IPS-20b (cell line): ENCODE data around the gene XNDC1N.

Source experiments
- H3K27ac ChIP-seq: one replicate; pipeline ENCODE4 v1.5.1; 2013; ENCODE audit warnings: low read length
- H3K27me3 ChIP-seq: 2 replicates; pipeline ENCODE4 v1.6.1; 2013; ENCODE audit warnings: mild to moderate bottlenecking, low read length, inconsistent platforms; ENCODE audit not compliant: insufficient read depth
- H3K36me3 ChIP-seq: 2 replicates; pipeline ENCODE4 v1.6.1; 2013; ENCODE audit warnings: low read depth, mild to moderate bottlenecking, inconsistent platforms, low read length, moderate library complexity; ENCODE audit not compliant: insufficient read depth
- H3K4me1 ChIP-seq: 2 replicates; pipeline ENCODE4 v1.6.1; 2013; ENCODE audit warnings: mild to moderate bottlenecking, control low read depth, inconsistent platforms, low read length, moderate library complexity; ENCODE audit not compliant: insufficient read depth
- H3K4me3 ChIP-seq: 2 replicates; pipeline ENCODE4 v1.5.1; 2013; ENCODE audit warnings: mild to moderate bottlenecking, low read length, inconsistent platforms
- H3K9ac ChIP-seq: 2 replicates; pipeline ENCODE4 v1.6.1; 2013; ENCODE audit warnings: low read depth, mild to moderate bottlenecking, inconsistent platforms, low read length, moderate library complexity
- H3K9me3 ChIP-seq: 2 replicates; pipeline ENCODE4 v1.6.1; 2013; ENCODE audit warnings: mild to moderate bottlenecking, low read depth, low read length, inconsistent platforms; ENCODE audit not compliant: insufficient read depth

Gene XNDC1N, protein sequence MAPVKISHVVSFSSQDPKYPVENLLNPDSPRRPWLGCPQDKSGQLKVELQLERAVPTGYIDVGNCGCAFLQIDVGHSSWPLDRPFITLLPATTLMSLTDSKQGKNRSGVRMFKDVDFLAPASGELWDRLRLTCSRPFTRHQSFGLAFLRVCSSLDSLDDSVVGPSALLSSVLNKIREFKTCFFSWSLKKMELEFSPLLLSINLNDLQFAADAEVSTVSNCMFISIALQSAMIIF

DNA sequence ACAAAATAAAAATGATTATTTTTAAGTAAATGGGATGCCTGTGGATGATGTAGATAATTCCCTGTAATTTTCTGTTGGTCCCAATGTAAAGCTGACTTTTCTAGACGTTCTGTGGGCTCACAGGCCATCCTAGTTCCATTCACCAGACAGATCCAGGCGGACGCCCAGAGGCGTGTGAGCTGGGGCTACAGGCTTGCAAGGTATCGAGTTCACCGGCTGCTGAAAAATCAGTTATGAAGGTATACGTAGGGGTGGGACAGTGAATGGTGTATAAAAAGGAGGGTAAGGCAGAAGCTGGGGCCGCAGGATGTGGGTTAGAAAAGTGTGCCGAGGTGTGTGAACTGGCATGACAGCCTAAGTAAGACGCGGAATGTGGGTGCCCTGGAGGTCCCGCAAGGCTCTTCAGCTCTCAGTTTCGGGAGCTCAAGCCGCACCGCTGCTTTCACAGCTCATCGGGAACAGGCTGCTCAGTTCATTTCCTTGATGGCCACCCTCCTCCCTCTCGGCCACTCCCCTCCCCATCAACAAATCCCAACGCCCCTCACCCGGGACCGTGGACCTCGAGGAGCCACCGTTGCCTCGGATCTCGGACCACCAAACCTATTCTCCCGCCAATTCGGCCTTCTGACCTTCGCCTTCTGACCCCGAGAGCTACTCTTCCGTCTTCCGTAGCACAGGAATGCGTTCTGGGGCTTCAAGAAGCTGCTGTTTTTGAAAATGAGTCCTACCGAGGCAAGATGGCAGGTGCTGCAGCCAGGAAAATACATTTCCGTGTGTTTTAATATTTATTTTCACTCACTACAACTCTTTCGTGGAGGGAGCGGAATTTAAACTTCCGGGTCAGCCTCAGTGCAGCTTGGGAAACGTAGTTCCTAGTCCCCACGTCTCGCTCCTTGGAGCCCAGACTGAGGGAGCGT, at the start of gene XNDC1N:
Gene XNDC1N (minus strand): TSS at position 775 of the 917 bp plus-strand sequence. CDS start 5,241 bp downstream, outside the sequence.
- H3K27ac ChIP-seq = peak within 1 kb of the TSS; percentile 96
- 0 out of 2 replicates have a peak, but pooled peaks cover 7% of the 10 kb centered on the region for H3K36me3 ChIP-seq
- no peaks in the 10 kb centered on the region for H3K27me3 ChIP-seq
- H3K9ac ChIP-seq = peak within 1 kb of the TSS; percentile 95
- peaks cover 5% of the 10 kb centered on the region; the same call in 1 of the 2 replicates for H3K4me1 ChIP-seq
- H3K4me3 ChIP-seq = peak within 1 kb of the TSS; percentile 81
- H3K9me3 ChIP-seq = no peaks in the 10 kb centered on the region

DNA sequence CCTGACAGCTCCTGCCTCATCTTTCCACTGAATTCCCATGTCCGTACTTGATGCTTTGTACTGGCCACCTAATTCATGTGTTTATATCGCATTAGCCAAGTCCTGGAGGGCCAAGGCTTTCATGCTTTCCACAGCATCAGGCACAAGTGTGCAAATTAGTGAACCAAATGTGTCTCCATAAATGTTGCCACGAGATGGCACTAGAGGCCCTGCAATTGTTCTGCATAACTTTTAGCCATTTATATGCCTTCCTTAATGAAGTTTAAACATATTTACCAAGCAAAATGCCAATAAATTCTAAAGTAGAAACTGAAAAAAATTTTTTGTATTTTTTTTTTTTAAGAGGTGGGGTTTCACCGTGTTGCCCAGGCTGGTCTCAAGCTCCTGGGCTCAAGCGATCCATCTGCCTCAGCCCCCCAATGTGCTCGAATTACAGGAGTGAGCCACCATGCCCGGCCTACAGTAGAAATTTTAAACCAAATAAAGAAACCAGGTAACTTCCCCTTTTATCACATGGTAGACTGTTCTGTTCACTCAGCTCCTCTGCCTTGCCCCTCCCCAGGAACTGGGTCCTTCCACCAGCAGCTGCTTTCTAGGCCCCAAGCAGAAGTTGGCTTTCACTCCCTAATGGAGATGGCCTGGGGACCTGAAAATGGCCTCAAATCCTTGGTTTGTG, 49.5 kb upstream of the XNDC1N start:
- no peak overlapping the region for H3K27ac ChIP-seq
- no peaks in the 10 kb centered on the region for H3K9me3 ChIP-seq
- peaks cover 38% of the 10 kb centered on the region for H3K36me3 ChIP-seq
- no peak overlapping the region for H3K9ac ChIP-seq
- H3K4me1 ChIP-seq = no peaks in the 10 kb centered on the region
- H3K27me3 ChIP-seq = no peaks in the 10 kb centered on the region
- H3K4me3 ChIP-seq = no peak overlapping the region

DNA sequence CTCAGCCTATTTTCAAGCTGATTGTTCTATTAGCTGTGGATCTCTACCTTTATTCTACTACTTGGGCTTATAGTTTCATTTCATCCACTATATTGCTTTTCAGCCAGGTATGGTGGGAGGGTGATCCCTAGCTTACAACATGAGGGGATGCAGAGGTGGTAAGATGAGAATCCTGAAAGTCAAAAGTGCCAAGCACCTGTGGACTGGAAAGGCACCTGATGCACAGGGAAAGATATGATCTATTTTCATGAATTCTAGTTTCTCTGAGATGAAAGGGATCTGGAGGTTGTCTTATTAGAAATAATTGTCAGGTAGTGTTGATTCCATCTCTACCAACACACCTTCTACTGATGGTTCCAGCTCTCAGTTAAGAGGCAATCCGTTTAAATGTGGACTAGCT, 48.7 kb upstream of the XNDC1N start:
- H3K27ac ChIP-seq = no peak overlapping the region
- peaks cover 39% of the 10 kb centered on the region for H3K36me3 ChIP-seq
- H3K9ac ChIP-seq = no peak overlapping the region
- H3K27me3 ChIP-seq = no peaks in the 10 kb centered on the region
- H3K4me1 ChIP-seq = no peaks in the 10 kb centered on the region
- no peak overlapping the region for H3K4me3 ChIP-seq
- no peaks in the 10 kb centered on the region for H3K9me3 ChIP-seq

DNA sequence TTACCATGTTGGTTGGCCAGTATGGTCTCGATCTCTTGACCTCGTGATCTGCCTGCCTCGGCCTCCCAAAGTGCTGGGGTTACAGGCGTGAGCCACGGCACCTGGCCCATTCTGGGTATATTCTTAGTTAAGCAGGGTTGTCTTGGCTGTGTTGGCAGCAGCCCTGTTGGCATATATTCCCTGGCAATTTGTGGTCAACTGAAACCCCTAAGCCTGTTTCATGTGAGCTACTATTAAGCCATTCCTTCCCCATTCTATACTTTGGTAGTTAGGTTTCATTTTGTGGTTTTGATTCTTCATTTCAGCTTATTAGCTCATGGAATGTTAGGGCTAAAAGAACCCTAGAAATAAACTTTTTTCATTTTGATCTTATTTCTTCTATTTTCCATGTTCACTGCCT, 48.2 kb upstream of the XNDC1N start:
- Histone ChIP-seq H3K9ac (no peak overlapping the region), H3K4me3 (no peak overlapping the region), H3K27ac (no peak overlapping the region), H3K36me3 (peaks cover 45% of the 10 kb centered on the region), H3K27me3 (no peaks in the 10 kb centered on the region), H3K4me1 (no peaks in the 10 kb centered on the region), H3K9me3 (no peaks in the 10 kb centered on the region)

DNA sequence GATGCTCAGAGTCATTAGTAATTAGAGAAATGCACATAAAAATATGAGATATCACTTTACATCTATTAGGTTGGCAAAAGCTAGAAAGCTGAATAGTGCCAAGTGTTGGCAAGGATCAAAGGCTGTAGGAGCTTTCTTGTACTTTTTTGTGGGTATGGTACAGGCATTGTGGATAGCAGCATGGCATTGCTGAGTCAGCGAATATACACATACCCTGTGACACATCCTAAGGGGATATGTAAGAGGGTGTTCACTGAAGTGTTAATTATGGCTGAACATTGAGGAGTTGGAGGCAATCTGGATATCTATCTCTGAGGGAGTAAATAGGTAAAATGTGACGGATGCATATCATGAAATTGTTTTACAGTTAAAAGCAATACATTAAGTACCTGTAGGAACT, 43.3 kb upstream of the XNDC1N start:
- H3K9me3 ChIP-seq = no peaks in the 10 kb centered on the region
- H3K36me3 ChIP-seq = peaks cover 55% of the 10 kb centered on the region
- H3K4me1 ChIP-seq = no peaks in the 10 kb centered on the region
- H3K27me3 ChIP-seq = no peaks in the 10 kb centered on the region
- no peak overlapping the region for H3K27ac ChIP-seq
- no peak overlapping the region for H3K9ac ChIP-seq
- no peak overlapping the region for H3K4me3 ChIP-seq

DNA sequence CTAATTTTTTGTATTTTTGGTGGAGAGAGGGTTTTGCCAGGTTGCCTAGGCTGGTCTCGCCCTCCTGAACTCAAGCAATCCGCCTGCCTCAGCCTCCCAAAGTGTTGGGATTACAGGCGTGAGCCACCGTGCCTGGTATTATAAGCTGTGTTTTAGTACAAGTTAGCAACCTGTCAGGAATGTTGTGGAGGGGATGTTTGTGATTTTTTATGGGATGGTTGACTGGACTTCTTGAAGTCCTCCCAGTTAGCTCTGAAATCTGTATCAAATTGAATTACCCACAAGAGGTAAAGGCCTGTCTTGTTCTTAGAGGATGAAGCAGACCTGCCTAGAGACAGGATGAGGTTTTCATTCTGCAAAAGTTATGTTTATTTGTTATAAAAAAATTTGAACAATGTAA, 36.2 kb upstream of the XNDC1N start:
- Histone ChIP-seq H3K27me3 (no peaks in the 10 kb centered on the region), H3K36me3 (peaks cover 49% of the 10 kb centered on the region), H3K9me3 (no peaks in the 10 kb centered on the region), H3K4me1 (no peaks in the 10 kb centered on the region), H3K4me3 (no peak overlapping the region), H3K27ac (no peak overlapping the region), H3K9ac (no peak overlapping the region)

DNA sequence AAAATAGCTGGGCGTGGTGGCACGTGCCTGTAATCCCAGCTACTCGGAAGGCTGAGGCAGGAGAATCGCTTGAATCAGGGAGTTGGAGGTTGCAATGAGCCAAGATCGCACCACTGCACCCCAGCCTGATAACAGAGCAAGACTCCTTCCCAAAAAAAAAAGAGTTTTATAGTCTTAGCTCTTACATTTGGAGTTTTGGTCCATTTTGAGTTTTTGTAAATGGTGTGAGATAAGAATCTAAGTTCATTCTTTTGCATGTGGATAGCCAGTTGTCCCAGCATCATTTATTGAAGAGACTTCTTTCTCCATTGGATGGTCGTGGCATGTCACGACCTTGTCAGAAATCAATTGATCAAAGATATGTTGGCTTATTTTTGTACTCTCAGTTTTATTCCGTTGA, 35.1 kb upstream of the XNDC1N start:
- no peaks in the 10 kb centered on the region for H3K4me1 ChIP-seq
- H3K27me3 ChIP-seq = no peaks in the 10 kb centered on the region
- H3K4me3 ChIP-seq = no peak overlapping the region
- H3K9me3 ChIP-seq = no peaks in the 10 kb centered on the region
- no peak overlapping the region for H3K27ac ChIP-seq
- H3K9ac ChIP-seq = no peak overlapping the region
- peaks cover 40% of the 10 kb centered on the region for H3K36me3 ChIP-seq

DNA sequence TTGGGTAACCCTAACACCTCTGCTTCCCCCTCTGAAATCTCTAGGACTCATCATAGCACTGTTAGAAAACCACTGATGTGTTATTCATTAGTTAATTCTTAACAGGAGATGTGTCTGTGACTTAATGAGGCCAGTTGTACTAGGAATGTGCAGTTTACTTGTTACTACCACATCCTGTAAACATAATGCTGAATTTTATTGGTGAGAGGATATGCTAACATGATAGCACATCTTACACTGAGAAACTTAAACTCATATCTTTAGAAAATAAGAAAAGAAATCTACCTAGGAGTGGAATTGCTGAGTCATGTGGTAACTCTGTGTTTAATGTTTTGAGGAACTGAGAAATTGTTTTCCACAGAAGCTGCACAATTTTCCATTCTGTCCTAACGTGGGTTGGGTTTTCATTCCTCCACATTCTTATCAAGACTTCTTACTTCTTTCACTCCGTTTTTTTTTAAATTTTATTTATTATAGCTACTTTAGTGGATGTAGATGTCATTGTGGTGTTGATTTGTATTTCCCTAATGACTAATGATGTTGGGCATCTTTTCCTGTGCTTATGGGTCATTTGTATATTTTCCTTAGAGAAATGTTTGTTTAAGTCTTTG, 34.1 kb upstream of the XNDC1N start:
- Histone ChIP-seq H3K36me3 (peaks cover 34% of the 10 kb centered on the region), H3K9ac (no peak overlapping the region), H3K4me1 (no peaks in the 10 kb centered on the region), H3K9me3 (no peaks in the 10 kb centered on the region), H3K27ac (no peak overlapping the region), H3K4me3 (no peak overlapping the region), H3K27me3 (no peaks in the 10 kb centered on the region)

DNA sequence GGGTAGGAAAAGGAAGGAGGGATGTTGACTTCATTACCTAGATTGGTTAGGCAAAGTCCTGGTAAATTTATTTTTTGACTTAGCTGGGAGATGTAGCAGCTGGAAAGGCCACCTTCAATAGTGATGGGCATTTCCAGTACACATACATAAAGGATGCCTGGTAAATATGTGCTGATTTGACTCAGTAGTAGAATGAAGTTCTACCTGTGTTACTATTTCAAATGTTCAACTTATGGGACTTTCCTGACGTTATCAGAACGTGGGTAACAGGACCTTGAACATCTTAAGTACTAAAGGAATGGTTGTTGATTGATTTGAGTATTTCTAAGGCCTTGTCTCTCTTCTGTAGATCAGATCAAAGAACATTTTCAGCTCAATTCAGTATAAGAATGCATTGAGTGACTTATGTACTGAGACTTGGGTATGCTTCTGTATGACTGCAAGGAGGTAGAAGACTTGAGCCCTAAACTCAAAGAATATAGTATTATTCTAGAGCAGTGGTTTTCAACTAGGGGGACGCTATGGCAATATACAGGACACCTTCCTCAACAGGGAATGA, 27.6 kb upstream of the XNDC1N start:
- Histone ChIP-seq H3K4me1 (no peaks in the 10 kb centered on the region), H3K9ac (no peak overlapping the region), H3K27ac (no peak overlapping the region), H3K4me3 (no peak overlapping the region), H3K9me3 (no peaks in the 10 kb centered on the region), H3K27me3 (no peaks in the 10 kb centered on the region), H3K36me3 (peaks cover 10% of the 10 kb centered on the region)

DNA sequence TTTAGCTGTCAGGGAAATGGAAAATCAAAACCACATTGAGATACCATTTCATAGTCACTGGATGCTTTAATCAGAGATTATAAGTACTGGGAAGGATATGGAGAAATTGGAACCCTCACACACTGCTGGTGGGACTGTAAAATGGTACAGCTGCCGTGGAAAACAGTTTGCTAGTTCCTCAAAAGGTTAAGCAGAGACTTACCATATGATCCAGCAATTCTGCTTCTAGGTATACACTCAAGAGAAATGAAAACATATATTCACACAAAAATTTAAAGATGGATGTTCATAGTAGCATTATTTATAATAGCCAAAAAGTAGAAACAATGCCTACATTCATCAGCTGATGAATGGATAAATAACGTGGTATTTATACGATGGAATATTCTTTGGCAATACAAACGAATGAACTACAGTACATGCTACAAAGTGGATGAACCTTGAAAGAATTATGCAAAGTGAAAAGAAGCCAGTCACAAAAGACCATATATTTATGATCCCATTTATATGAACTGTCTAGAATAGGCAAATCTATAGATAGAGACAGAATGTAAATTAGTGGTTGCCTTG, 23.4 kb upstream of the XNDC1N start:
- Histone ChIP-seq H3K27me3 (no peaks in the 10 kb centered on the region), H3K9me3 (no peaks in the 10 kb centered on the region), H3K9ac (no peak overlapping the region), H3K4me3 (no peak overlapping the region), H3K4me1 (no peaks in the 10 kb centered on the region), H3K36me3 (no peaks in the 10 kb centered on the region), H3K27ac (no peak overlapping the region)

DNA sequence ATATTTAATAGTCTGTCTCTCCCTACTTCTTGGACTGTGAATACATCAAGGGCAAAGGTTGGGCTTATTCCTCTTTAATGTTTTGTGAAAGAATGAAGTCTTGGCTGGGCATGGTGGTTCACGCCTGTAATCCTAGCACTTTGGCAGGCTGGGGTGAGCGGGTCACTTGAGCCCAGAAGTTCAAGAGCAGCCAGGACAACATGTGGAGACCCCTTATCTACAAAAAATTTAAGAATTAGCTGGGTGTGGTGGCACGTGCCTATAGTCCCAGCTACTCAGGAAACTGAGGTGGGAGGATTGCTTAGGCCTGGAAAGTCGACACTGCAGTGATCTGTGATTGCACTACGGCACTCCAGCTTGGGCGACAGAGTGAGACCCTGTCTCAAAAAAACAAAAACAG, 20.6 kb upstream of the XNDC1N start:
- H3K27ac ChIP-seq = no peak overlapping the region
- H3K9me3 ChIP-seq = no peaks in the 10 kb centered on the region
- no peak overlapping the region for H3K4me3 ChIP-seq
- no peaks in the 10 kb centered on the region for H3K4me1 ChIP-seq
- no peaks in the 10 kb centered on the region; the same call in 1 of the 2 replicates for H3K36me3 ChIP-seq
- H3K9ac ChIP-seq = no peak overlapping the region
- H3K27me3 ChIP-seq = no peaks in the 10 kb centered on the region
